ENCODE measurements around the gene XPNPEP2. TPM values are rescaled to one million over a fixed set of nuclear protein-coding genes. Genes with fewer than 3 reads are reported as not detected.

XPNPEP2 gene
- total RNA-seq, 1 donor from 2014 or later: not detected

- no peak for DNase-seq (ENCODE audit: low read depth)
These were observed 69.5 kb downstream of the XPNPEP2 start for GRCh38 chrX:129808158-129808828.

DNA sequence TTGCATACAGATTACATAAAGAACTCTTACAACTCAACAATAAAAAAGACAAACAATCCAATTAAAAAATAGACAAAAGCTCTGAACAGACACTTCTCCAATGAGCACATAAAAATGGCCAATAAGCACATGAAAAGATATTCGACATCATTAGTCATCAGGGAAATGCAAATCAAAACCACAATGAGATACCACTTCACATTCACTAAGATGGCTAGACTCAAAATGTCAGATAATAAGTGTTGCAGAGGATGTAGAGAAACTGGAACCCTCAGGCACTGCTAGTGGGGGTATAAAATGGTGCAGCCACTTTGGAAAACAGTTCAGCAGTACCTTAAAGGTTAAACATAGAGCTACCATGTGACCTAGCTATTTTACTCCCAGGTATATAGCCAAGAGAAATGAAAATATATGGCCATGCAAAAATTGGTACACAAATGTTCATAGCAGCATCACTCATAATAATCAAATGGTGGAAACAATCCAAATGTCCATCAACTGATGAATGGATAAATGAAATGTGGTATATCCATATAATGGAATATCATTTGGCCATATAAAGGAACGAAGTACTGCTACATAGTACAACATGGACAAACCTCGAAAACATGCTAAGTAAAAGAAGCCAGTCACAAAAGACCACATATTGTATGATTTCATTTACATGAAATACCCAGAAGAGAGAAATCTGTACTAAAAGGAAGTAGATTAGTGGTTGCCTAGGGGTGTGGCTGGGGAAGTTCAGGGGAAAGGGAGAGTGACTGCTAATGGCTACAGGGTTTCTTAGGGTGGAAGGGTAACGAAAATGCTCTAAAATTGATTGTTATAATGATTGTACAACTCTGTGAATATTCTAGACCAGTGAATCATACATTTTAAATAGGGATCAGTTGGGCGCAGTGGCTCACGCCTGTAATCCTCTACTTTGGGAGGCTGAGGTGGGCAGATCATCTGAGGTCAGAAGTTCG lies 70.3 kb downstream of the XPNPEP2 start:
- no peak overlapping the region for H3K27ac ChIP-seq (ENCODE audit: low read depth, low read length)
- no peak overlapping the region for H3K4me3 ChIP-seq (ENCODE audit: insufficient read depth, low read depth, low read length)
- no peak overlapping the region for H3K27ac Mint-ChIP-seq (ENCODE audit: unreplicated experiment)
- H4K20me1 ChIP-seq (ENCODE audit: insufficient read depth, low read length): no peaks in the 10 kb centered on the region
- no peak overlapping the region for H3K4me3 Mint-ChIP-seq (ENCODE audit: unreplicated experiment)
- no peaks in the 10 kb centered on the region for H3K27me3 ChIP-seq (ENCODE audit: insufficient read depth, low read length)
- H3K36me3 Mint-ChIP-seq (ENCODE audit: low read depth, unreplicated experiment): peaks cover 11% of the 10 kb centered on the region
- TF ChIP-seq, protein P1, sequence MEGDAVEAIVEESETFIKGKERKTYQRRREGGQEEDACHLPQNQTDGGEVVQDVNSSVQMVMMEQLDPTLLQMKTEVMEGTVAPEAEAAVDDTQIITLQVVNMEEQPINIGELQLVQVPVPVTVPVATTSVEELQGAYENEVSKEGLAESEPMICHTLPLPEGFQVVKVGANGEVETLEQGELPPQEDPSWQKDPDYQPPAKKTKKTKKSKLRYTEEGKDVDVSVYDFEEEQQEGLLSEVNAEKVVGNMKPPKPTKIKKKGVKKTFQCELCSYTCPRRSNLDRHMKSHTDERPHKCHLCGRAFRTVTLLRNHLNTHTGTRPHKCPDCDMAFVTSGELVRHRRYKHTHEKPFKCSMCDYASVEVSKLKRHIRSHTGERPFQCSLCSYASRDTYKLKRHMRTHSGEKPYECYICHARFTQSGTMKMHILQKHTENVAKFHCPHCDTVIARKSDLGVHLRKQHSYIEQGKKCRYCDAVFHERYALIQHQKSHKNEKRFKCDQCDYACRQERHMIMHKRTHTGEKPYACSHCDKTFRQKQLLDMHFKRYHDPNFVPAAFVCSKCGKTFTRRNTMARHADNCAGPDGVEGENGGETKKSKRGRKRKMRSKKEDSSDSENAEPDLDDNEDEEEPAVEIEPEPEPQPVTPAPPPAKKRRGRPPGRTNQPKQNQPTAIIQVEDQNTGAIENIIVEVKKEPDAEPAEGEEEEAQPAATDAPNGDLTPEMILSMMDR (IDR thresholded peaks at IDR 0.05; ENCODE audit: insufficient read depth, low read depth, low read length): no peak
- no peak for TF ChIP-seq EZH2 (IDR thresholded peaks at IDR 0.05; ENCODE audit: insufficient read depth, low read length)
- no peak overlapping the region for H3K4me2 ChIP-seq (ENCODE audit: low read length)
- no peaks in the 10 kb centered on the region for H3K27me3 Mint-ChIP-seq (ENCODE audit: low read depth, unreplicated experiment)
- no peak overlapping the region for H2AFZ ChIP-seq (ENCODE audit: low read depth, low read length)
- H3K4me1 ChIP-seq (ENCODE audit: insufficient read depth, low read length): no peaks in the 10 kb centered on the region
- H3K9ac ChIP-seq (ENCODE audit: low read length): no peak overlapping the region
- no peaks in the 10 kb centered on the region for H3K9me3 ChIP-seq (ENCODE audit: insufficient read depth, low read depth, low read length)
- peak; percentile 40 for DNase-seq (ENCODE audit: low read depth)
- no peaks in the 10 kb centered on the region for H3K79me2 ChIP-seq (ENCODE audit: insufficient read depth, low read length)
- peaks cover 8% of the 10 kb centered on the region for H3K36me3 ChIP-seq (ENCODE audit: insufficient read depth, low read length)
- peaks cover 2% of the 10 kb centered on the region for H3K9me3 Mint-ChIP-seq (ENCODE audit: unreplicated experiment)
- FAIRE-seq: peak; percentile 92
- H3K4me1 Mint-ChIP-seq (ENCODE audit: low read depth, unreplicated experiment): no peaks in the 10 kb centered on the region

More at GRCh38 chrX:129808158-129808828, 69.5 kb downstream of the XPNPEP2 start:
- TF ChIP-seq, protein P1 (IDR thresholded peaks at IDR 0.05; ENCODE audit: insufficient read depth, low read depth, low read length): no peak
- no peak for TF ChIP-seq EZH2 (IDR thresholded peaks at IDR 0.05; ENCODE audit: insufficient read depth, low read length)
- H3K27ac ChIP-seq (ENCODE audit: low read depth, low read length): no peak overlapping the region
- no peak overlapping the region for H3K4me3 ChIP-seq (ENCODE audit: insufficient read depth, low read depth, low read length)
- Mint-ChIP-seq H3K27ac (ENCODE audit: unreplicated experiment) (no peak overlapping the region), H3K9me3 (ENCODE audit: unreplicated experiment) (peaks cover 2% of the 10 kb centered on the region), H3K36me3 (ENCODE audit: low read depth, unreplicated experiment) (peaks cover 9% of the 10 kb centered on the region), H3K27me3 (ENCODE audit: low read depth, unreplicated experiment) (no peaks in the 10 kb centered on the region), H3K4me1 (ENCODE audit: low read depth, unreplicated experiment) (no peaks in the 10 kb centered on the region), H3K4me3 (ENCODE audit: unreplicated experiment) (no peak overlapping the region)
- no peaks in the 10 kb centered on the region for H3K9me3 ChIP-seq (ENCODE audit: insufficient read depth, low read depth, low read length)
- H3K9ac ChIP-seq (ENCODE audit: low read length): no peak overlapping the region
- no peaks in the 10 kb centered on the region for H3K79me2 ChIP-seq (ENCODE audit: insufficient read depth, low read length)
- no peaks in the 10 kb centered on the region for H3K4me1 ChIP-seq (ENCODE audit: insufficient read depth, low read length)
- H4K20me1 ChIP-seq (ENCODE audit: insufficient read depth, low read length): no peaks in the 10 kb centered on the region
- no peak for FAIRE-seq
- H2AFZ ChIP-seq (ENCODE audit: low read depth, low read length): no peak overlapping the region
- H3K4me2 ChIP-seq (ENCODE audit: low read length): no peak overlapping the region
- H3K27me3 ChIP-seq (ENCODE audit: insufficient read depth, low read length): no peaks in the 10 kb centered on the region
- H3K36me3 ChIP-seq (ENCODE audit: insufficient read depth, low read length): peaks cover 8% of the 10 kb centered on the region
